ENCODE data around the gene LMO1.

- TF ChIP-seq CTCF (IDR thresholded peaks at IDR 0.05; ENCODE audit: low read depth, low read length, poor library complexity, severe bottlenecking), result no peak
- no peak for TF ChIP-seq EZH2phosphoT487 (IDR thresholded peaks at IDR 0.05; ENCODE audit: borderline replicate concordance, low read length)
These were observed 25.3 kb upstream of the LMO1 start for GRCh38 chr11:8288824-8289491.
